Fibroblast of lung (primary cell): ENCODE data around the gene PDE4D. TPM values are rescaled to one million over a fixed set of nuclear protein-coding genes. Genes with fewer than 3 reads are reported as not detected.

Source experiments
- DNase-seq, 2 donors: peaks; one replicate each; pipeline versions ENCODE4 v3.0.0 to v3.0.0-alpha.2; 2010; ENCODE audit warnings: low read depth in 2 of 2
- H2AFZ ChIP-seq: 2 replicates; pipeline ENCODE4 v1.5.1; 2012; ENCODE audit warnings: low read length, control low read depth, inconsistent platforms
- H3K27ac ChIP-seq: 2 replicates; pipeline ENCODE4 v1.5.1; 2011; ENCODE audit warnings: low read length, control low read depth; ENCODE audit not compliant: insufficient read depth
- H3K27me3 ChIP-seq: 2 replicates; pipeline ENCODE4 v1.5.1; 2011; ENCODE audit warnings: mild to moderate bottlenecking, low read length; ENCODE audit not compliant: control insufficient read depth, insufficient read depth
- H3K36me3 ChIP-seq: 2 replicates; pipeline ENCODE4 v1.5.1; 2011; ENCODE audit warnings: low read length; ENCODE audit not compliant: control insufficient read depth, insufficient read depth
- H3K4me1 ChIP-seq: 2 replicates; pipeline ENCODE4 v1.5.1; 2011; ENCODE audit warnings: low read length; ENCODE audit not compliant: control insufficient read depth, insufficient read depth; ENCODE audit errors: extremely low read depth
- H3K4me2 ChIP-seq: 2 replicates; pipeline ENCODE4 v1.5.1; 2011; ENCODE audit warnings: low read length, control low read depth; ENCODE audit not compliant: insufficient read depth; ENCODE audit errors: extremely low read depth
- H3K4me3 ChIP-seq, 4 experiments: fragments of 200-600 bp in 1 of 4; sonication (generic) in 1 of 4; replicated peaks in 1 of 4; 2 replicates each; pipeline ENCODE4 v1.5.1; 2011 to 2016; ENCODE audit warnings: low read length in 4 of 4, low read depth in 3 of 4, mild to moderate bottlenecking in 3 of 4, control low read depth in 2 of 4, inconsistent platforms in 1 of 4, mixed read lengths in 1 of 4; ENCODE audit not compliant: insufficient read depth in 1 of 4; ENCODE audit errors: control extremely low read depth in 1 of 4
- H3K79me2 ChIP-seq: 2 replicates; pipeline ENCODE4 v1.5.1; 2012; ENCODE audit warnings: mild to moderate bottlenecking, low read length, inconsistent platforms; ENCODE audit not compliant: control insufficient read depth, insufficient read depth
- H3K9ac ChIP-seq: 2 replicates; pipeline ENCODE4 v1.5.1; 2011; ENCODE audit warnings: mild to moderate bottlenecking, low read length, control low read depth; ENCODE audit not compliant: insufficient read depth
- H3K9me3 ChIP-seq: 2 replicates; pipeline ENCODE4 v1.5.1; 2012; ENCODE audit warnings: low read depth, low read length; ENCODE audit not compliant: control insufficient read depth, insufficient read depth
- H4K20me1 ChIP-seq: 2 replicates; pipeline ENCODE4 v1.5.1; 2011; ENCODE audit warnings: low read length; ENCODE audit not compliant: control insufficient read depth, insufficient read depth; ENCODE audit errors: extremely low read depth
- CTCF ChIP-seq, 2 donors: IDR thresholded peaks in 1 of 2; conservative IDR thresholded peaks in 1 of 2; 1 replicate in 1 of 2; 2 replicates in 1 of 2; pipeline ENCODE4 v1.5.1; 2011 to 2012; ENCODE audit warnings: low read length in 2 of 2, control low read depth in 1 of 2, inconsistent platforms in 1 of 2, low read depth in 1 of 2, mild to moderate bottlenecking in 1 of 2
- EZH2 ChIP-seq: IDR thresholded peaks from 2 replicates; pipeline ENCODE4 v1.5.1; 2012; ENCODE audit warnings: low read length, control low read depth, mild to moderate bottlenecking; ENCODE audit errors: missing control alignments
- polyA plus RNA-seq, 2 donors: library from polyadenylated mRNA; depleted of rRNA in 1 of 2; stranded (reverse) in 1 of 2; unstranded in 1 of 2; fragments of >200 nt; gene quantifications; 2 replicates each; pipeline ENCODE4 v1.2.1, GENCODE V29; 2011 to 2012; ENCODE audit warnings: missing spikeins in 1 of 2
- total RNA-seq: library from RNA; depleted of rRNA; stranded (reverse); fragments of >200 nt; gene quantifications from 2 replicates; pipeline ENCODE4 v1.2.1, GENCODE V29; 2014

Gene PDE4D
- total and polyA plus RNA-seq, 2 donors (not counting 1 experiment from before 2014, with no cell fraction given), result 2.1 to 8.3 TPM

- no peak for DNase-seq
- Histone ChIP-seq H3K27ac (no peak overlapping the region), H4K20me1 (no peaks in the 10 kb centered on the region), H3K27me3 (no peaks in the 10 kb centered on the region), H3K4me1 (no peaks in the 10 kb centered on the region), H3K9ac (no peak overlapping the region), H3K4me3 (no peak overlapping the region), H3K9me3 (no peaks in the 10 kb centered on the region), H3K79me2 (no peaks in the 10 kb centered on the region), H3K36me3 (no peaks in the 10 kb centered on the region), H3K4me2 (no peak overlapping the region), H2AFZ (no peak overlapping the region)
- TF ChIP-seq EZH2 (no peak), CTCF (conservative IDR thresholded peaks at IDR 0.05 in 1 of 2, IDR thresholded peaks at IDR 0.05 in 1 of 2; ENCODE audit: low read depth in 1 of 2, low read length in 2 of 2) (no peak)
These were observed 713.0 kb downstream of the PDE4D start for GRCh38 chr5:59180515-59180914.

- Histone ChIP-seq H3K9ac (no peak overlapping the region), H3K36me3 (no peaks in the 10 kb centered on the region), H3K27me3 (no peaks in the 10 kb centered on the region), H3K9me3 (no peaks in the 10 kb centered on the region), H3K4me2 (no peak overlapping the region), H2AFZ (no peak overlapping the region), H4K20me1 (no peaks in the 10 kb centered on the region), H3K27ac (no peak overlapping the region), H3K4me3 (no peak overlapping the region), H3K4me1 (no peaks in the 10 kb centered on the region), H3K79me2 (no peaks in the 10 kb centered on the region)
- no peak for DNase-seq
- TF ChIP-seq EZH2 (no peak), CTCF (conservative IDR thresholded peaks at IDR 0.05 in 1 of 2, IDR thresholded peaks at IDR 0.05 in 1 of 2; ENCODE audit: low read depth in 1 of 2, low read length in 2 of 2) (no peak)
These were observed 713.8 kb downstream of the PDE4D start for GRCh38 chr5:59179704-59180103.

- H3K4me1 ChIP-seq, result no peaks in the 10 kb centered on the region
- H4K20me1 ChIP-seq, result no peaks in the 10 kb centered on the region
- no peak overlapping the region for H2AFZ ChIP-seq
- DNase-seq, result no peak
- no peaks in the 10 kb centered on the region for H3K9me3 ChIP-seq
- TF ChIP-seq EZH2, result no peak
- no peak for TF ChIP-seq CTCF (conservative IDR thresholded peaks at IDR 0.05 in 1 of 2, IDR thresholded peaks at IDR 0.05 in 1 of 2; ENCODE audit: low read depth in 1 of 2, low read length in 2 of 2)
- no peaks in the 10 kb centered on the region for H3K27me3 ChIP-seq
- H3K4me3 ChIP-seq, result no peak overlapping the region
- no peaks in the 10 kb centered on the region for H3K79me2 ChIP-seq
- H3K9ac ChIP-seq, result no peak overlapping the region
- no peaks in the 10 kb centered on the region for H3K36me3 ChIP-seq
- H3K4me2 ChIP-seq, result no peak overlapping the region
- H3K27ac ChIP-seq, result no peak overlapping the region
These were observed 715.0 kb downstream of the PDE4D start for GRCh38 chr5:59178482-59178881.
